CD4-positive, alpha-beta T cell treated with Interleukin-15 for 4 hours (primary cell): ENCODE data around the gene DAB2IP.
"Not testable (repeated sequence)": the region's sequence is repeated elsewhere in the genome, so short reads cannot be mapped to it uniquely, and the experiment has no call there.

Experiments used
- DNase-seq: peaks from one replicate; pipeline ENCODE4 v3.0.0-alpha.2; 2020; ENCODE audit warnings: low spot score

The DAB2IP gene

GRCh38 chr9:121727295-121728020, 76.0 kb downstream of the DAB2IP start:
- no peak for DNase-seq

- no peak for DNase-seq
Measured at GRCh38 chr9:121728916-121729315, 77.5 kb downstream of the DAB2IP start.

DNA sequence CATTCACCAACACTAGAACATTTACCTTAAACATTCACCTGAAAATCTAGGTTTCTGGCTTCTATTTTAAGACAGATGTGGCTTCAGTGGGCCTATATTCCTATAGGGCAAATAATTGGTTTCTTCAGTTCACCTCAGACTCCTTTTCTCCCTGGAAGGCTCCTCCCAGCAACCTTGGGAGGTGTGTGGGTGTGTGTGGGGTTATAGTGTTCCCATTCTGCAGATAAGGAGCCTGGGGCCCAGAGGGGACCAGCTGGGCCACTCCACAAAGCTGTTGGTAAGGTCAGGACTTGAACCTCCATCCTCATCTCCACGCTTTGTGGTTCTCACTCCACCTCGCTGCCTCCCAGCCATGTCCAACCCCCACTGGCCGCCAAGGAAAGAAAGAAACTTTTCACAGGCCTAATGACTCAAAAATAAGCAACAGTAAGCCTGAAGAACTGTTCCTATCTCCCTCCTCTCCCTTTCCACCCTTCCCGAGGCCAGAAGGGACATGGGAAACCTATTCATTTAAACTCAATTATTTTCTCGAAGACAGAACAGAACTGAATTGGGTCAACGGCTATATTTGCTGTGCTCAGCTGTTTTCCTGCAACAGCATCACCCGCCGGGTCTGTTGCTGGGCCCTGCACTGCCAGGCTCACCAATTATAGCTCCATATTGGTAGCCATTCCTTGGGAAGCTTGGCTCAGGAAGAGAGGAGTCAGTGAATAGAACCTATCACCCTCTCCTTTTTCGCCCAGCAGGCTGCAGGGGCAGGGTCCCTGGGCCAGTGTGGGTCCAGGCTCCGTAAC, 78.5 kb downstream of the DAB2IP start:
- no peak for DNase-seq

DNA sequence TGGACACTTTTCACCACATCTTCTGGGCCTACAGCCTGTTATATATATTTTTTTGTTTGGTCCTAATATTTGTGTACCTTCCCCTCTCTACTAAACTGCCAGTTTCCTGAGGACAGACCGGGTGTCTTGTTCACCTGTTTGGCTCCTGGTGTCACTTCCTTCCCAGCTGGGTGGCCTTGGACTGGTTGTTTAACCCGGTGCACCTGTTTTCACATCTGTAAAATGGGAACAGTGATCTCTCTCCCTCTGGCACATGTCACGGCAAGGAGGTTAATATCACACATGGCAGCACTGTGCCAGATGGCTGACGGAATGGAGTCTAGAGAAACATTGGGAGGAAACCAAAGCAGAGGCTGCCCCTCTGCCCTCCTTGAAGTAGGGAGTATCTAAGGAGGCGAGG, 79.7 kb downstream of the DAB2IP start:
- DNase-seq = no peak

DNA sequence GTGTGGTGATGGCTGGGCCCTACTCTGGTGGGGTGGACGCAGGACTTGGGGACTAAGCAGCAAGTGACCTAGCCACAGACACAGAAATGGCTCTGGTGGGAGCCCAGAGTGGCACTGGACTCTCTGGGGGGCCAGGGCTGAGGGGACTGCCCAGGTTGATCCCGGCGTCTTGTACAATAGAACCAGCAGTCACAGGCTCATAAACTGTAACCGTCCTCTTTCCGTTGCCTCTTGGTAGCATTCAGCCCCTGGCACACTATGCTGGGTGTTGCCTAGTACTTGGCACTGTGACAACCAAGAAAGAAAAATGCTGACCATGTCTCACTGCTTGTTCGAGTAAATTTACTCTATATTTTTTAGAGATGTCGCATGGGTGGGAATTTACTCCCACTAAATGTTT, 80.5 kb downstream of the DAB2IP start:
- no peak for DNase-seq

DNA sequence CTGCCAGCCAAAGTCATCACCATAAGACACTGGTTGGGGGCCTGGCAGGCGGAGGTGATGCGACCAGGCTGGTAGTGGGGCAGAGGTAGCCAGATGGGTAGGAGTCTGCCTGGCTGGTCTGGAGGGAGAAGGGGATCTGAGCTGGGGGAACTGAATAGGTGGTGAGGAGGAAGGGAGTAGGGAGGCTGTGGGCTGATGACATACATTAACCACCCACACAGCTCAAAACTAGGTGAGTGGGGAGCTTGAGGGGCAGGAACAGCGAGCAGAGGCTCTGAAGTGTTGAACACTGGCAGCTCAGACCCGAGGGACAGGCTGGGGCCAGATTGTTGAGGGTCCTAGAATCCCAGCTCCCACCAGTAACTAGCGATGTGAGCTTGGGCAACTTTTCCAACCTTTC, 81.0 kb downstream of the DAB2IP start:
- DNase-seq = no peak

DNA sequence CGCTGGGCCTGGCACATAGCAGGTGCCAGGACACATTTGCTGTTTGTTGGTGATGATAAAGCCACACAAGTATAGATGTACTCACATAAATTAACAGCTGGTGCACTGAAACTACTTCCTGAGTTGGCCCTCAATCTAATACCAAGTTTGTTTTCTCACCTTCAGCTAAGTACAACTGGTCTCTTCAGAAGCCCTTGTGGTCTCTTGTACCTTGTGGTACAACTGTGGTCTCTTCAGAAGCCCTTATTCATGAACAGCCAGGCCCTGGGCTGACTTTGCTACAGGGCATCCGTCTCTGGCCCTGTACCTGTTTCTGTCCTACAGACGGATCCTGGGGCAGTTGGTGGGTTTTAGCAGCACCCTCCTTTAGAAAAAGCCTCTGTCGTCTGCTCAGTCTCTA, 81.5 kb downstream of the DAB2IP start:
- DNase-seq = no peak

GRCh38 chr9:121734465-121734864, 83.0 kb downstream of the DAB2IP start:
- no peak for DNase-seq

DNA sequence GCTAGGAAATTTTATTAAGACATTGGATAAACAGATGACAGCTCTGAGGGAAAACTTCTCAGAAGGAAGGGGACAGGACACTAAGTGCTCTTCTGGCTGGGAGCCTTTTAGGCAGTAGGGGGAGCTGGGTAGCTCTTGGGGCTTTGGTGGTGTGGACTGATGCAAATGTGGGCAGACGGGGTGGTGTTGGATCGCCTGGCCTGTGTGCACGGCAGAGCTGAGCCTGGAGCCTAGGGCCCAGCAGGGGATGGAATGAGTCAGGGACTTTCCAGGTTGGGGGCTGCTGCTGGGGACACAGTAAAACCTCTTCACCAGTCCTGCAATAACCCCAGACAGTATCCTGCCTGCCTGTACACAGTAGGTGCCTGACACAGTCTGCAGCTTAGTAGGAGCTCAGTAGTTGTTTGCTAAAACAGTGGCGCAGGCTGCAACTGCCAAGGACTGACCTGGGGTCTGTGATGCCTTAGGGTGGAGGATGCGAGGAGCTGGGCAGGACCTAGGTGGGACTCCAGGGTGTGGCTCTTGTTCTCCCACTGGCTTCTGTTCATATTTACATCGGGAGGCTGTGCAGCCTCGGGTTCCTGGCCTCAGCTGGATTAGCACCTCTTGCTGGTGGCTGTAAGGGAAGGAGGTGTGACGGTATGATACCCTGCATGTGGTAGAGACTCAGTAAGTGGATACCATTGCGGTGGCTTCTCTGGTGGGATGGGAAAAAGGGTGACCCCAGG, 83.8 kb downstream of the DAB2IP start:
- DNase-seq = no peak

DNA sequence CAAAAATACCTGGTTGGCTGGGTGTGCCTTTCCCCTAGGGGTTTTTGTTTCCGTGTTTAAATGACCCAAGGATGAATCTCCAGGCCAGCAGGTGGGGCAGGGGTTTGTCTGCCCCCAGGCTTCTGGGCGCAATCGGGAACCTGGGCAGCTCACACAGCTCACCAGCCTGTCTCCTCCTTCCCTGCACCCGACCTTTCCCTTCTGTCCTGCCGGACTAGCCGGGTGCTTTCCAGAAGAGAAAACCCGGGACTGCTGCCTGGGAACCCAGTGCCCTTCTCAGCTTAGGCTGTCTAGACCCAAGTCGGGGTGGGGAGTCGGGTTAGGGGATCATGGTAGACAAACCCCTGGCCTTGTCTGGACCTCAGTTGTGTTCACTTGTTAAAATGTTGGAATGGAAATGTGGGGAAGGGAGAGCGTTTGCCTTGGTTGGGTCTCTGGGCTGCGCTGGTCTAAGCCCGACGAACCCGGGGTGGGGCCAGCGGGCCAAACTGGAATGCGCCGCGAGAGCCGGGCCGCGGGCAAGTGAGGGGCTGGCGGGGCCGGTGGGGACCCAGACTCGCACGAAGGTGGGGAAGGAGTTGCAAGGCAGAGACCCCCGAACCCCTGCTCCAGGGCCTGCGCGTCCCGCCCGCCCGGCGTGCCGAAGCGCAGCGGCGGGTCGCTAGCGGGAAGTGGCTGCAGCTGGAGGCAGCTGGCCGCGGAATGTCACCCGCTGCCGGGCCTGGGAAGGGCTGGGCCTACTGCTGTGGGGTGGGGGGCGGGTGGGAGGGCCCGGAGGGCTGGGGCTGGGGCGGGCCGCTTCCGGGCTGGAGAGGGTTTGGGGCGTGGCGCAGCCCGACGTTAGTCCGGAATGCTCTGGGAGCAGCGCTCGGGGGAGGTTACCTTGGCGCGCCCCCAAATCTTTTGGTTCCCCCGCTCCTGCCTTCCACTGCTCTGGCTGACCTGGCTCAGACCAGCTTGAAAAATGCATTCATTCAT, 84.6 kb downstream of the DAB2IP start:
- DNase-seq = no peak

DNA sequence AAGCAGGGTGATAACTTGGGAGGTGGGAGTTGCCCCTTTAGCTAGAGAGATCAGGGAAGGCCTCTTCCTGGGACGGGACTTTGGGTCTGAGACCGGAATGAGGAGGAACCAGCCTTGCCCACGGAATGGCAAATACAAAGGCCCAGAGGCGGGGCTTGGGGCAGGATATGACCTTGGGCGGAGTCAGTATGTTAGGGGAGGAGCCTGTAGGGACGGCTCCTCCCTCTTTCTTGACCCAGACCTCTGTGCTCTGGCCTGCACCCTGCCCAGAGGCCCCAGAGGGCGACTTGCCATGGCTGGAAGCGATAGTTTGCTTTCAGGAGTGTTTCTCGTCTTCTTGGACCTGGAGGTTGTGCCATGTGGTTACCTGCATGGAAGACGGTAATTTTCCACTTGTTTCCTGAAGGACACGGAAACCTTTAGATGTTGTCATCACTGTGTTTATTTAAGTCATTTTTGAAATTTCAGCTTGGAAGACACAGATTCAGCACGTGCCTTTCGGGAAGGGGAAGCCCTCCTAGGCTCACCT, 85.6 kb downstream of the DAB2IP start:
- DNase-seq = no peak

DNA sequence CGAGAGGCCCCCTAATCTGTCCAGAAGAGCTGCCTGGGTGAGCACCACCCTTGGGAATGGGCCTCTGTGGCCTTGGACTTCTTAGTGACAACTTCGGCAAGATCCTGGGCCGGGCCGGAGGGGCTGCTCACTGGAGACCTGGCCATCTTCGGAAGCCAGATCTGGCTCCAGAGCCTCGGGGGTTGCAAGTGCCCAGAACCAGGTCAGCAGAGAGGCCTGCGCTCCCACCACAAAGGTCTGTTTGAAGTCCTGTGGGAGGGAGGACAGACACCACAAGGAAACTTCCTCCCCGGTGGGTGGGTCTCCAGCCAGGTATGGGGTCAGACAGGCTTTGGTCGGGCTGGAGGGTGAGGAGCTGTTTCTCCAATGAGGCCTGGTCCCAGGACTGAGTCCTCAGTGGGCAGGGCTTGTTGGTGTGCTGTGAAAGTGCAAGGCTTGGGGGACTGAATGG, 86.1 kb downstream of the DAB2IP start:
- DNase-seq = no peak

GRCh38 chr9:121738411-121738810, 87.0 kb downstream of the DAB2IP start:
- DNase-seq = no peak

DNA sequence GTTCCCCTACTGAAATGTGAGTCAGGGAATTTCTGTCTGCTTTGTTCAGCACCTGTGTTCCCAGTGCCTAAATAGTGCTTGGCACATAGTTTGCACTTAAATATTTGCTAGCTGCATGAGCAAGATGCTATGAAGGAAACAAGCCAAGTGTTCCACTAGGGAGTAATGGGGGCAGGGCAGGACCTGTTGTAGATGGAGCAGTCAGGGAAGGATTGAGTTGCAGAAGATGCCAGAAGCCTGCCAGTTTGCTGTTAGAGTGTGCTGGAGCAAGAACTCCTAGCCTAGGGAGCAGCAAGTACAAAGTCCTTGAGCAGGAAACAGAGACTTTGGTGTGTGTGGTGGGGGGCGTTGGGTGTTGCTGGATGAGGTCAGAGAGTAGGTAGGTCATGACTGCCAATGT, 87.5 kb downstream of the DAB2IP start:
- DNase-seq = no peak

- DNase-seq = no peak
Measured at GRCh38 chr9:121739971-121740370, 88.5 kb downstream of the DAB2IP start.

GRCh38 chr9:121741228-121741918, 89.9 kb downstream of the DAB2IP start:
- no peak for DNase-seq

DNA sequence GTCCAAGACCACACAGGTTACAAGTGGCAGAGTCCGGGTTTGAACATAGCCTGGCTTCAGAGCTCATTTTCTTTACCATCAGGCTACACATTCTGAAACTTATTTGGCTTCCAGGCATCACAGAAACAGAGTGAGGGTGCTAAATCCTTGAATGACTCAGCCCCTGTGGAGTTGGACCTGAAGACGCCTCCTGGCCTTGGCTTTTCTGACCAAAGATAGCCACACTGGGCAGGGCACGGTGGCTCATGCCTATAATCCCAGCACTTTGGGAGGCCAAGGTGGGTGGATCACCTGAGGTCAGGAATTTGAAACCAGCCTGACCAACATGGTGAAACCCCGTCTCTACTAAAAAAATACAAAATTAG, 90.5 kb downstream of the DAB2IP start:
- not testable (repeated sequence) for DNase-seq

GRCh38 chr9:121742923-121743322, 91.5 kb downstream of the DAB2IP start:
- DNase-seq = no peak

- no peak for DNase-seq
Measured at GRCh38 chr9:121743441-121744001, 92.1 kb downstream of the DAB2IP start.

DNA sequence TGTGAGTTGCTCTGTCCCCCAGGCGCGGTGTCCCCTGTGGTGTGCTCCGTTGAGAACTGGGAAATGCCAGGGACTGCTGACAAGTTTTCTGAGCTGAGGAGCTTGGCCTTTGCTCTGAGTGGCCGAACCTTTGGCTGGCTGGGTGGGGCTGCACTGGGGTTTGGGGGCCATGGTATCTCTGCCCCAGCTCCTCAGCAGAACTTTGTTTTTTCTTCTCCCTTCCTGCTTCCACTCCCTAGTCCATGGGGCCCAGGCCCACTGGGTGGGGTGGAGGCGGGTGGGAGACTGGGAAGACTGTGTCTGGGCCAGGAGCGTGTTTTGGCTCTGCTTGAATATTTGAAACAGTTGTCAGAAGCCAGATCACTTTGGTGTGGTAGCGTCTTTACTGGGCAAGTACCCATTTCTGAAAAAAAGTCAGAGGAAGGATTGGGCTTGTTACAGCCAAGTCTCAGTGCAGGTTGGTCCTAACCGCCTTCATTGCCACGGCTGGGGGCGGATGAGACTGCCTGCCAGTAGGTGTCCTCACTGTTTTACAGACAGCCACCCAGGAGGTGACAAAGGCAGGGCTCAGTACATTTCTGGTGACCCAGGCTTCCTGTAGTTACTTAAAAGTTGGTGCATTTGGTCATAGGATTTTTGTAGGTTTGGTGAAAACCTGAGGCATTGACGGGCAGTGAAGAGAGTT, 92.7 kb downstream of the DAB2IP start:
- DNase-seq = peak; percentile 23
